HFFc6 (cell line): ENCODE measurements around the gene SMIM35. TPM values are rescaled to one million over a fixed set of nuclear protein-coding genes. Genes with fewer than 3 reads are reported as not detected.

Experiments used
- DNase-seq: peaks from one replicate; pipeline ENCODE4 v3.0.0-alpha.2; 2018
- H3K27ac Mint-ChIP-seq: 2 replicates; pipeline ENCODE4 v1.8.0; 2020; ENCODE audit warnings: mild to moderate bottlenecking, mixed read lengths
- H3K27me3 Mint-ChIP-seq: 2 replicates; pipeline ENCODE4 v1.8.0; 2021; ENCODE audit warnings: mild to moderate bottlenecking, moderate library complexity, mixed read lengths; ENCODE audit not compliant: insufficient read depth
- H3K36me3 Mint-ChIP-seq: 2 replicates; pipeline ENCODE4 v1.8.0; 2021; ENCODE audit warnings: low read depth, mixed read lengths
- H3K4me1 Mint-ChIP-seq: 2 replicates; pipeline ENCODE4 v1.8.0; 2020; ENCODE audit warnings: low read depth, mixed read lengths
- H3K4me3 Mint-ChIP-seq: 2 replicates; pipeline ENCODE4 v1.8.0; 2020; ENCODE audit warnings: mild to moderate bottlenecking, moderate library complexity, mixed read lengths
- H3K9me3 Mint-ChIP-seq: 2 replicates; pipeline ENCODE4 v1.8.0; 2020; ENCODE audit warnings: mild to moderate bottlenecking, mixed read lengths
- total RNA-seq, 6 experiments: library from RNA; stranded (reverse); fragmentation: NEBNext Ultra II Directional; extraction: Animal tissue kit (Norgen Biotek cat#: 25700); gene quantifications; 2 replicates in 1 of 6; 3 replicates in 5 of 6; pipeline ENCODE4 v1.2.3, GENCODE V29; 2021
- TF ChIP-seq, protein P1 (sequence below): fragments of 200-600 bp; sonication (generic); IDR thresholded peaks from 2 replicates; pipeline ENCODE4 v1.5.0; 2021; ENCODE audit warnings: antibody characterized with exemption, mild to moderate bottlenecking

Gene SMIM35
- total RNA-seq, 6 experiments from 2014 or later = not detected

- H3K27ac Mint-ChIP-seq = no peak overlapping the region
- no peak for DNase-seq
- no peaks in the 10 kb centered on the region for H3K9me3 Mint-ChIP-seq
- H3K4me1 Mint-ChIP-seq = no peaks in the 10 kb centered on the region
- no peak overlapping the region for H3K4me3 Mint-ChIP-seq
- peaks cover 28% of the 10 kb centered on the region for H3K27me3 Mint-ChIP-seq
- TF ChIP-seq, protein P1, sequence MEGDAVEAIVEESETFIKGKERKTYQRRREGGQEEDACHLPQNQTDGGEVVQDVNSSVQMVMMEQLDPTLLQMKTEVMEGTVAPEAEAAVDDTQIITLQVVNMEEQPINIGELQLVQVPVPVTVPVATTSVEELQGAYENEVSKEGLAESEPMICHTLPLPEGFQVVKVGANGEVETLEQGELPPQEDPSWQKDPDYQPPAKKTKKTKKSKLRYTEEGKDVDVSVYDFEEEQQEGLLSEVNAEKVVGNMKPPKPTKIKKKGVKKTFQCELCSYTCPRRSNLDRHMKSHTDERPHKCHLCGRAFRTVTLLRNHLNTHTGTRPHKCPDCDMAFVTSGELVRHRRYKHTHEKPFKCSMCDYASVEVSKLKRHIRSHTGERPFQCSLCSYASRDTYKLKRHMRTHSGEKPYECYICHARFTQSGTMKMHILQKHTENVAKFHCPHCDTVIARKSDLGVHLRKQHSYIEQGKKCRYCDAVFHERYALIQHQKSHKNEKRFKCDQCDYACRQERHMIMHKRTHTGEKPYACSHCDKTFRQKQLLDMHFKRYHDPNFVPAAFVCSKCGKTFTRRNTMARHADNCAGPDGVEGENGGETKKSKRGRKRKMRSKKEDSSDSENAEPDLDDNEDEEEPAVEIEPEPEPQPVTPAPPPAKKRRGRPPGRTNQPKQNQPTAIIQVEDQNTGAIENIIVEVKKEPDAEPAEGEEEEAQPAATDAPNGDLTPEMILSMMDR = no peak
- no peaks in the 10 kb centered on the region for H3K36me3 Mint-ChIP-seq
These were observed 39.6 kb downstream of the SMIM35 start for GRCh38 chr11:118046964-118047700.

DNA sequence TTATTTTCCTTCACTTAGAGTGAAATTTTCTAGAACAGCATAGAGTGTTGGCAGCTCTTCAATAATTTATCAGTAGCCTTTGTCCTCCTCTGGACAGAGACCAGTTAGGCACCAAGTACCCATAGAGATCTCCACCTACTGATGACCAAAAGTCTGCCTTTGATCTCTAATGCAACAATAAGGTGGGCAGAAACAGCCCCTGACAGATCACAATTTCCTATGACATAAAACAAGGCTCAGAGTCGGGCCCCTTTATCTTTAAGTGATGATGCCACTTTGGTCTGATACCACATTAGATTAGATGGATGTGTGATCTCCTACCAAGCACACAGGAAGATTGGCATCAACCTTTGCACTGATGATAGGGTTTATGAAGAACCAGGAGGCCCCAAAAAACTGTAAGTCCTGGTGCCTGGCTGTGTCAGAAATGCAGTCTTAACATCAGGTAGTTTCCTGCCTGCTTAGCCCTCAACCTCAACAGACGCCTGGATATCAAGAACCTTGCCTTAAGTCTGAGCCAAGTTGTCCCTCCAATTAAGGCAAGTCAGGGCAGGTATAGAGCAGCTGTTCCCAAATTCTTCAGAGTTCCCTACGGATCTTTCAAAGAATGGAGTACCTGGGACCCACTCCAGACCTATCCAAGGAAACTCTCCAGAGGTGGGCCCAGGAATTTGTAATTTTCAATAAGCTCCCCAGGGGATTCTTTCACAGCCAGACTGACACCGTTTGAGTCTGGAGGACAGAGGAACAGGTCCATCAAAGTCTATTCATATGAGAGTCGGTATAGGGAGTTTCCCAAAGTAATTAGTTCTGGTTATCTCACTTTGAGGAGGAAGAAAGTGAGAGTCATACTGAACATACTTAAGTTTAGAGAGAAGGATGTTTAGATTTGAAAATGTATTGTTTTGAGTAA lies 40.5 kb downstream of the SMIM35 start:
- Mint-ChIP-seq H3K27me3 (peaks cover 23% of the 10 kb centered on the region), H3K27ac (no peak overlapping the region), H3K36me3 (no peaks in the 10 kb centered on the region), H3K4me3 (no peak overlapping the region), H3K4me1 (no peaks in the 10 kb centered on the region), H3K9me3 (no peaks in the 10 kb centered on the region)
- no peak for DNase-seq
- TF ChIP-seq, protein P1 = no peak

- Mint-ChIP-seq H3K27me3 (peaks cover 20% of the 10 kb centered on the region), H3K9me3 (no peaks in the 10 kb centered on the region), H3K4me3 (no peak overlapping the region), H3K27ac (no peak overlapping the region), H3K4me1 (no peaks in the 10 kb centered on the region), H3K36me3 (no peaks in the 10 kb centered on the region)
- TF ChIP-seq, protein P1 = no peak
- no peak for DNase-seq
These were observed 41.6 kb downstream of the SMIM35 start for GRCh38 chr11:118045191-118045590.

- Mint-ChIP-seq H3K36me3 (no peaks in the 10 kb centered on the region), H3K4me1 (no peaks in the 10 kb centered on the region), H3K27me3 (peaks cover 17% of the 10 kb centered on the region), H3K4me3 (no peak overlapping the region), H3K27ac (no peak overlapping the region), H3K9me3 (no peaks in the 10 kb centered on the region)
- TF ChIP-seq, protein P1 = no peak
- DNase-seq = no peak
These were observed 44.0 kb downstream of the SMIM35 start for GRCh38 chr11:118042796-118043195.

GRCh38 chr11:118042141-118042540 lies 44.6 kb downstream of the SMIM35 start:
- H3K27me3 Mint-ChIP-seq = peaks cover 12% of the 10 kb centered on the region
- no peak for DNase-seq
- no peaks in the 10 kb centered on the region for H3K9me3 Mint-ChIP-seq
- no peak overlapping the region for H3K27ac Mint-ChIP-seq
- no peaks in the 10 kb centered on the region for H3K4me1 Mint-ChIP-seq
- TF ChIP-seq, protein P1 = no peak
- H3K36me3 Mint-ChIP-seq = no peaks in the 10 kb centered on the region
- H3K4me3 Mint-ChIP-seq = no peak overlapping the region
